ENCODE measurements around the gene SWI5.

The SWI5 gene

GRCh38 chr9:128250839-128251731 is 25.0 kb upstream of the SWI5 start:
- DNase-seq = peak; percentile 34

GRCh38 chr9:128251732-128252100 is 24.4 kb upstream of the SWI5 start:
- DNase-seq = no peak

DNA sequence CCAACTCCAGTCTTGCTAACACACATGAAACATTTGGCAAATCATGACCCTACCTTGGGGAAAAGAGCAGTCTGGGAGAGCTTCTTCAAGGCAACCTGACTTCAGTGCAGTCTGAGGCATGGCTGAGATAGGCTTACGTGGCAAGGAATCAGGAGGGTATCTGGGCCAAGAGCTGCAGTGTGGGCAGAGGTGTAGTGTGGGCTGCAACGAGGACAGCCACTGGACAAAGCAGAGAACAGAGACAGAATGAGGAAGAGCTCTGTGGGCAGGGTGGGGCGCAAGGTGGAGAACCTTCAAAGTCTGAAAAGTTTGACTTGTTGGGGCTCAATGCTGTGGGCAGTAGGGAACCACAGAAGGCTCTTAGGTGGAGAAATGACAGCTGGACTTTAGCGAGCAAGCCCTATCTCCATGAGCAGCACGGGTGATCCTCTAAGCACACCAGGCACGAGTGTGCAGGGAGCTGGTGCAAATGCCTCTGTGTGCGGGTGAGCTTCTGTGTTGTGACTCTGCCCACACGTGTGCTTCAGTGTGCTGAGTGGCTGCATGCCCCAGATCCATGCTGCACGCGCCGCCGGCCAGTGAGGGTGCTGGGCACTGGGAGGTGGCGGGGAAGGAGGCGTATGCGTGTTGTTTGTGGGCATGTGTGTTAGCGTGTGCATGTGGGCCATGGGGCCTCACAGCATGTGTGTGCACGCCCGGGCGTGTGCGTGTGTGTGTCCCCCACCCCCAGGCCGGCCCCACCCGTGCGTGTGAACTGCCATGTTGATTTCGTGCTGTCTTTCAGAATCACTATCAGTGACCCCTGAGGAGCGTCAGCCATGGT is 23.5 kb upstream of the SWI5 start:
- DNase-seq = no peak

GRCh38 chr9:128253140-128253990 is 22.7 kb upstream of the SWI5 start:
- DNase-seq = no peak

GRCh38 chr9:128253991-128254346 is 22.1 kb upstream of the SWI5 start:
- DNase-seq = no peak

- DNase-seq = no peak
Measured at GRCh38 chr9:128254362-128254761, 21.7 kb upstream of the SWI5 start.

DNA sequence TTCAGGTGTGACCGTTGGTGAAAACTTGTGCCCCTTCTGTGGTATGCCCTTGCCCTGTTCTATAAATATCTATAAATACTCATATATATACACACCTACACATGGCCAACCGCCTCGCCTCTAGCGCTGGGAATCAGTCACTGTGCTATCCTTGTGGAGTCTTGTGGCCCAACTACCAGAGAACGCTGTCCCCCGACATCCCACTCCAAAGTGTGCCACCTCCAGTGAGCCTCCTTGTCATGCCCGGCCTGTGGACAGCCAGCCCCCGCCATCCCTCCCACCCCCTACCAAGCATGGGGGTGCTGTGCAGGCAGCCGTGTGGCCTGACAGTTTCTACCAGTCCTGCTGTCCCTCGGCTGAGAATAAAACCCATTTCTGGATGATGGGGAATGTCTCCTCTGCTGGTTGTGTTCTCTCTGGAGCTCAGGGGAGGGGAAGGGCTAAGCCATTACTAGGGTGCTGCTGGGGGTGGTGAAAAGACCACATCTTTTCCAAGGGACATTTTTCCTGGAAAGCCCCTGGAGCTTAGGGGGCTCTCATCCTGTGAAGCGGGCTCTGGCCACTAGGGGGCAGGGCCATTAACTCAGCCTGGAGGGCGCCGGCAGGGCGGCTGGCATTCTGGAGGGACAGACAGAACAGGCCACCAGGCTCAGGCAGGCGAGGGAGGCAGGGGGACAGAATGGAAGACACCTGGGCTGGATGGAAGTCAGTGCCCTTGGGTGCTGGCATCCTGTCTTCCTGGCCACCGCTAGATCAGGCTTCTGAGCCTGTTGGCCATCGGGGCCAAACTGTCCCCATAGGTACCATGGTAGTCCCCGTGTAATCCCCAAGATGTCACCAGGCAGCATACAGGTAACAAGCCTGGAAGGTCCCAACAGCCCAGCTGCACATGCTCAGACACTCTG is 21.0 kb upstream of the SWI5 start:
- DNase-seq = peak; percentile 52

DNA sequence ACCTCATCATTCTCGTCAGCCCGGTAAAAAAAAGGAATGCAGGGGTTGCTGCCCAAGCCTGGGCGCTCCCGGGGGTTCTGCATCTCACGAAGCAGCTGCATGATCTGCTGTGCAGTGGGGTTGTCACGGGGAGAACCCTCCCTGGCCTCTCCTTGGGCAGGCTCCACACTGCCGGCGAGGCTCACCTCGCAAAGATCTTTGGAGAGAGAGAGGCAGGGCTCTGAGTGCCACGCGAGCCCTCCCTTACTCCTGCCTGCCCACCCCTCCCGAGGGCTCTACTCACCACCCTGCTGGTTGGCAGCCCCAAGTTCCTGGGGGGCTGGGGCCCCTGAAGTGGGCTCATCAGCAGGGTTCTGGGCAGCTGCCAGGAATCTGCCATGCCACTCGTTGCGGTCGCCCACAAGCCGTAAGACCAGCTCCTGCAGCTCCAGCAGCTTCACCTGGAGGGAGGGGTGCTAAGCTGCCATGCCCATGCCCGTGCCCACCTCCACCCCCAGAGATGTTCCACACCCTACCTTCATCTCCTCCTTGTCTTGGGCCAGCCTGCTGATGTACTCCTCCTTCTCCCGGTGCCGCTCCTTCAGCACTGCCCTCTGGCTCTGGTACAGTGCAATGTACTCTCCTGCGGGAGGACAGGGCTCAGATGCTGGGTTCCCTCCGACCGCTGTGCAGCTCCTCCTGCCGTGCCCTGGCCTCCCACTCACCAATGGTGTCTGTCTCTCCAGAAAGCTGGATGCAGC is 18.8 kb upstream of the SWI5 start:
- DNase-seq = no peak

DNA sequence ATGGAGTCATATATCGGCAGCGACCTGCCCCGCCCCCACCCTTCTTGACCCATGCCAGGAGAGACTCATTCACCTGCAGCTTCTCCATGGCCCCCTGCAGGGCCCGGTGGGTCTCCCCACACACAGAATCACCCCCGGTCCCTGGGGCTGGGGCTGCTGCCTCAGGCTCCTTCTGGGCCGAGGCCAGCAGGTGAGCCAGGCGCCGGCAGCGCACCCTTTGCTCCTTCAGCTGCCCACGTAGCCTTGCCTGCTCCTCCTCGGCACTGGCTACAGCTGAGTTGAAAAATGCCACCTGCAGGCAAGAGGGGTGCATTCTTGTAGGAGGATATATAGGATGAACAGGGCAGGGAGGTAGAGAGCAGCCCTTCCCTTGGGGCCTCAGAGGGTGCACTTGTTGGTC is 18.2 kb upstream of the SWI5 start:
- DNase-seq = no peak

DNA sequence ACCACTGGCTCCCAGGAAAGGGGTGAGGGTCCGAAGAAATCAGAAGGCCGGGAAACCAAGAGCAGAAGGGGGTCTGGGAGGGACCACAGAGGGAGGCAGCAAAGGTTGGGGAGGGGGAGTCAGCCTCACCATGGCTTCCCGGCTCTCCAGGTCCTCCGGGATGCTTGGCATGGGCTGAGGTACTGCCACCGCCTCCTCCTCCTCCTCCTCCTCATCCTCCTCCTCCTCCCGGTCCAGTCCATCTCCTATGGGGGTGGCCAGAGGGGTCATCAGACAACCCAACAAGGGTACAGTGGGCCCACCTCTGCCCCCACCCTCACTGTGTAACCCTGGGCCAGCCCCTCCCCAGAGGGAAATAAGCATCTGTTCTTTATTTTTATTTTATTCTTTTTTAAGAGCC is 17.8 kb upstream of the SWI5 start:
- DNase-seq = no peak

DNA sequence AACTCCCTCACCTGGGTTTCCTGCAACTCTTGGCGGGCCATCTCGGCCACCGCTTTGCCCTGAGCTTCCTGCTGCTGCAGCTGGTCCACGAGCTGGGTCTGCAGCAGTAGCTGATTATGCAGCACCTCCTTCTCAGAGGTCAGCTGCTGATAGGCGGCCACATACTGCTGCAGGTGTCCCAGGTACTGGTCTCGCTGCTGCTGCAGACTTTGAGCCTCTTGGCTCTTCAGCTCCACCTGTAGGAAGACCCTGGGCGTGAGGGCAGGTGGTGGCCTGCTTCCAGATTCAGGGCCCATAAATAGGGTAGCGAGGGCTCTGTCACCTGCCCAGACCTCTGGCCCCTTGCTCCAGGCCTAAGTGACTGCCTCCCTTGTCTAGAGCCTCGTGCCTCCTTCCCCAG is 16.9 kb upstream of the SWI5 start:
- no peak for DNase-seq

GRCh38 chr9:128260340-128260739 is 15.7 kb upstream of the SWI5 start:
- DNase-seq = no peak

- DNase-seq = no peak
Measured at GRCh38 chr9:128262687-128263086, 13.4 kb upstream of the SWI5 start.

DNA sequence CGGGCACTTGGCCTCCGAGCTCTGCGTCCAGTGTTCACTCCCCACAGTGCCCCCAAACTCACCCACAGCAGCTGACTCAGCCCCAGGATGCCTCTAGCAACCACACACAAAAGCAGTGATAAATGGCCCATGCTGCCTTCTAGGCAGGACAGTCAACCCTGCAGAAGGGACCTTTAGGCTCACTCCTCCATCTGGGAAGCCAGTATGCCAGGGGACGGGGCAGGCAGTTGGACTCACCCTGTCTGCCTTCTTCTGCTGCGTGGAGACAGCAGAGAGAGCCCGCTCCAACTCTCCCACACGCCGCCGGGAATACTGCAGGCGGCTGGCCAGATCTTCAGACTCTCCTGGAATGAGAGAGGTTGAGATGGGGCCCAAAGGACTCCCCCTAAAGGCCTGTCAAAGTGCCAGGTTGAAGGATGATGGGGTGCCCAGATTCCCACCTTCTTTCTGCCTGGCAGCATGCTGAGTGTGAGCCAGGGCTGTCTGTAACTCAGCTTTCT is 10.7 kb upstream of the SWI5 start:
- no peak for DNase-seq

GRCh38 chr9:128266868-128267590 is 9.0 kb upstream of the SWI5 start:
- no peak for DNase-seq

DNA sequence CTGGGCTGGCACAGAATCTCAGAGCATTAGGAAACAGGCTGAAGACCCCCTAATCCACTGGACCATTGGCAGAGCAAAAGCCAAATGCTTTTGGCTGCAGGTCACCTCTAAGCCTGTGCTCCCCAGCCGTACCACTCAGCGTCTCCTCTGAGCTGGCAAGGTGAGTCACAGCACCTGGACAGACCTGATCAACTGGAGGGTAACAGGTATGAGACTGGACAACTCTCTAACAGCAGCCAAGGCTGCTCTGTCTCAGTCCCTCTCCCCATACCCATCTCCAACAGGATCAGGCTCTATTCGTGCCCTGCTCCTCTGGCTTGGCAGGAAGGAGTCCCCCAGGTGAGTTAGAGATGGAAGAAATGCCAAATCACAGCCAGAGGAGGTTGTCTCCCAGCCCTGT is 5.0 kb upstream of the SWI5 start:
- no peak for DNase-seq

GRCh38 chr9:128271512-128271911 is 4.6 kb upstream of the SWI5 start:
- no peak for DNase-seq

DNA sequence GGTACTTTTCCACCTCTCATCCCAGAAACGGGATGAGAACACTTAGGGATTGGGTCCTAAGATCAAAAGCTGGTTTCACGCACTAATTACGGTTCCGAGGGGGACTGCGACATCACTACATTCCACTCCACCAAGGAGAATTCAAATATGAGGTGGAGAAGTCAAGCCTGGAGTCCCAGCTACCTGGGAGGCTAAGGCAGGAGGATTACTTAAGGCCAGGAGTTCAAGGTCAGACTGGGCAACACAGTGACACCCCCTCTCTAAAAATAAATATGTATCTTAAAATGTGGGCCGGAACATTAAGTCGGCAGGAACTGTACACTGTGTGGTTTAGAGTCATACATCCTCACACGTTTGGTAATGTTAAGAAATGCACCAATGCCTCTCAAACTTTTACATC is 1.8 kb upstream of the SWI5 start:
- DNase-seq = no peak

DNA sequence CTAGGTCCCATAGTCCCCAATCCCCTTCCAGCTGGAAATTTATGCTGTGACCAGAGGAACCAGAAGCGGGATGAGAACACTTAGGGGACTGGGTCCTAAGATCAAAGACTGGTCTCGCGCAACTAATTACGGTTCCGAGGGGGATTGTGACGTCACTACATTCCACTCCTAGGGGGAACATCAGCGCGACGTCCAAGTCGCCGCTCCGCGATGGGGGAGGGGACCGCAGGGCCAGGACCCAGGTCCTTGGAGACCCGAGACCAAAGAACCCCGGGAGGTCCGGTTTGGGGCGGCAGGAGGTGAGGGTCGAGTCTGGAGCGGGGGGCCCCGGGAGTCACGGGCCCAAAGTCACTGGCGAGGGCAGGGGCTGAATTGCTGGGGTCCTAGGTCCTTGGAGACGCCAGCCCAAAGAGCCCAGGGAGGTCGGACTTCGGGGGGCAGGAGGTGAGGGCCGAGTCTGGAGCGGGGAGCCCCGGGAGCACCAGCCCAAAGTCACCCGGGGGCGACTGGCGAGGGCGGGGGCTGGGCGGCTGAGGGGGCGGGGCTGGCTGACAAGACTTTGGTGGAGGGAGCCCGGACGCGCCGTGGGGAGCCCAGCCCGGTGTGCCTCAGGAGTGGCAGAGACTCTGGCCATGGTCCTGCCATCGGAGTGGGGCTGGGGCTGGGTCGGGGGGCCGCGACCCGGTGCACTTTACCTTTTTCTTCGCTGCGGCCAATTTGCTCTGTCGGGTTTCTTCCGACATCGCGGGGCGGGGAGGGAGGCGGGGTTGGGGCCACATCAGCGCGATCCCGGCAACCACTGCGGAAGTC is 673 bp upstream of the SWI5 start, which contains the start of gene GOLGA2:
Gene GOLGA2 (minus strand): TSS at position 810 of the 810 bp plus-strand sequence. CDS start 31 bp downstream, at position 779.
- DNase-seq = peak; percentile 57

All from right kidney (tissue), 1 donor.